H9 (cell line): ENCODE data around the gene KIF1A. TPM values are rescaled to one million over a fixed set of nuclear protein-coding genes. Genes with fewer than 3 reads are reported as not detected.

Experiments used
- DNase-seq: peaks from one replicate; pipeline ENCODE4 v3.0.0-alpha.2; 2017
- H2AFZ ChIP-seq: one replicate; pipeline ENCODE4 v1.6.1; 2013; ENCODE audit warnings: mild to moderate bottlenecking, low read length, control low read depth, moderate library complexity
- H2AK5ac ChIP-seq: 2 replicates; pipeline ENCODE4 v1.6.1; 2013; ENCODE audit warnings: low read length, control low read depth, mixed read lengths; ENCODE audit not compliant: insufficient read length
- H2BK120ac ChIP-seq: one replicate; pipeline ENCODE4 v1.6.1; 2013; ENCODE audit warnings: low read depth, mild to moderate bottlenecking, low read length, control low read depth, inconsistent platforms; ENCODE audit not compliant: poor library complexity, severe bottlenecking
- H2BK12ac ChIP-seq: 2 replicates; pipeline ENCODE4 v1.6.1; 2013; ENCODE audit warnings: low read length, control low read depth, mixed read lengths, low read depth; ENCODE audit not compliant: insufficient read length
- H2BK15ac ChIP-seq: 2 replicates; pipeline ENCODE4 v1.6.1; 2013; ENCODE audit warnings: low read depth, low read length, control low read depth
- H2BK20ac ChIP-seq: one replicate; pipeline ENCODE4 v1.6.1; 2013; ENCODE audit warnings: low read depth, mild to moderate bottlenecking, low read length, control low read depth, inconsistent platforms; ENCODE audit not compliant: poor library complexity, severe bottlenecking
- H2BK5ac ChIP-seq: 2 replicates; pipeline ENCODE4 v1.6.1; 2013; ENCODE audit warnings: low read length, control low read depth, mixed read lengths; ENCODE audit not compliant: insufficient read length
- H3K14ac ChIP-seq: 2 replicates; pipeline ENCODE4 v1.6.1; 2013; ENCODE audit warnings: low read length, control low read depth; ENCODE audit not compliant: insufficient read depth
- H3K18ac ChIP-seq: 2 replicates; pipeline ENCODE4 v1.6.1; 2013; ENCODE audit warnings: low read depth, mild to moderate bottlenecking, mixed read lengths, low read length, control low read depth; ENCODE audit not compliant: insufficient read length
- H3K23ac ChIP-seq: 2 replicates; pipeline ENCODE4 v1.6.1; 2013; ENCODE audit warnings: low read length, control low read depth, mixed read lengths, low read depth; ENCODE audit not compliant: insufficient read length
- H3K23me2 ChIP-seq: 2 replicates; pipeline ENCODE4 v1.6.1; 2013; ENCODE audit warnings: low read depth, mild to moderate bottlenecking, mixed read lengths, low read length, control low read depth; ENCODE audit not compliant: insufficient read length, poor library complexity, severe bottlenecking
- H3K27ac ChIP-seq: 2 replicates; pipeline ENCODE4 v1.5.1; 2013; ENCODE audit warnings: low read length, control low read depth, mixed read lengths, low read depth; ENCODE audit not compliant: insufficient read length
- H3K27me3 ChIP-seq: 2 replicates; pipeline ENCODE4 v1.6.1; 2013; ENCODE audit warnings: low read length, control low read depth, inconsistent platforms; ENCODE audit not compliant: insufficient read depth
- H3K4ac ChIP-seq: 2 replicates; pipeline ENCODE4 v1.6.1; 2013; ENCODE audit warnings: low read depth, mild to moderate bottlenecking, control low read depth, inconsistent platforms, low read length, moderate library complexity
- H3K4me1 ChIP-seq: 2 replicates; pipeline ENCODE4 v1.6.1; 2013; ENCODE audit warnings: low read length, control low read depth, inconsistent platforms; ENCODE audit not compliant: insufficient read depth
- H3K4me2 ChIP-seq: 2 replicates; pipeline ENCODE4 v1.6.1; 2013; ENCODE audit warnings: low read length, control low read depth, mixed read lengths; ENCODE audit not compliant: insufficient read length, insufficient read depth
- H3K56ac ChIP-seq: 2 replicates; pipeline ENCODE4 v1.6.1; 2013; ENCODE audit warnings: low read depth, mild to moderate bottlenecking, mixed read lengths, low read length, control low read depth; ENCODE audit not compliant: insufficient read length
- H3K79me1 ChIP-seq: 2 replicates; pipeline ENCODE4 v1.6.1; 2013; ENCODE audit warnings: low read depth, mild to moderate bottlenecking, moderate library complexity, low read length, control low read depth, inconsistent platforms; ENCODE audit not compliant: insufficient read depth, poor library complexity, severe bottlenecking
- H3K79me2 ChIP-seq: 2 replicates; pipeline ENCODE4 v1.6.1; 2013; ENCODE audit warnings: low read length, control low read depth, inconsistent platforms; ENCODE audit not compliant: insufficient read depth
- H3K9ac ChIP-seq: 2 replicates; pipeline ENCODE4 v1.6.1; 2013; ENCODE audit warnings: low read length, control low read depth, mixed read lengths; ENCODE audit not compliant: insufficient read length; ENCODE audit errors: extremely low read depth
- H3K9me3 ChIP-seq: one replicate; pipeline ENCODE4 v1.6.1; 2013; ENCODE audit warnings: low read depth, low read length, inconsistent platforms; ENCODE audit not compliant: control insufficient read depth
- H3T11ph ChIP-seq: one replicate; pipeline ENCODE4 v1.6.1; 2013; ENCODE audit warnings: mild to moderate bottlenecking, low read length, control low read depth, inconsistent platforms
- H4K20me1 ChIP-seq: one replicate; pipeline ENCODE4 v1.6.1; 2013; ENCODE audit not compliant: control insufficient read depth, insufficient read length, insufficient read depth
- H4K5ac ChIP-seq: 2 replicates; pipeline ENCODE4 v1.6.1; 2013; ENCODE audit warnings: low read depth, mild to moderate bottlenecking, mixed read lengths, low read length, control low read depth; ENCODE audit not compliant: insufficient read length
- H4K8ac ChIP-seq: replicated peaks from 2 replicates; pipeline ENCODE4 v1.6.1; 2013; ENCODE audit warnings: low read length, control low read depth, mixed read lengths, low read depth; ENCODE audit not compliant: insufficient read length
- H4K91ac ChIP-seq: 2 replicates; pipeline ENCODE4 v1.6.1; 2013; ENCODE audit warnings: low read depth, mild to moderate bottlenecking, moderate library complexity, mixed read lengths, low read length, control low read depth; ENCODE audit not compliant: insufficient read length
- H3K27ac Mint-ChIP-seq, 3 experiments: 2 replicates in 2 of 3; 3 replicates in 1 of 3; pipeline ENCODE4 v1.8.0; 2020 to 2021; ENCODE audit warnings: mixed read lengths in 3 of 3, mild to moderate bottlenecking in 1 of 3, moderate library complexity in 1 of 3
- H3K27me3 Mint-ChIP-seq: 2 replicates; pipeline ENCODE4 v1.8.0; 2021; ENCODE audit warnings: low read depth, mild to moderate bottlenecking, moderate library complexity, mixed read lengths
- H3K36me3 Mint-ChIP-seq, 3 experiments: 2 replicates in 2 of 3; 3 replicates in 1 of 3; pipeline ENCODE4 v1.8.0; 2020 to 2021; ENCODE audit warnings: low read depth in 3 of 3, mixed read lengths in 3 of 3; ENCODE audit not compliant: insufficient read depth in 1 of 3
- H3K4me1 Mint-ChIP-seq, 2 experiments: 2 replicates each; pipeline ENCODE4 v1.8.0; 2020; ENCODE audit warnings: mixed read lengths in 2 of 2
- H3K4me3 Mint-ChIP-seq, 2 experiments: 2 replicates in 1 of 2; 3 replicates in 1 of 2; pipeline ENCODE4 v1.8.0; 2020 to 2021; ENCODE audit warnings: mild to moderate bottlenecking in 2 of 2, mixed read lengths in 2 of 2, moderate library complexity in 1 of 2
- H3K9me3 Mint-ChIP-seq, 2 experiments: 2 replicates in 1 of 2; 3 replicates in 1 of 2; pipeline ENCODE4 v1.8.0; 2020; ENCODE audit warnings: mild to moderate bottlenecking in 2 of 2, mixed read lengths in 2 of 2, moderate library complexity in 1 of 2
- CTCF ChIP-seq: fragments of 200-600 bp; sonication (generic); conservative IDR thresholded peaks from 3 replicates; pipeline ENCODE4 v1.8.0; 2021; ENCODE audit warnings: antibody characterized with exemption, mild to moderate bottlenecking
- WGBS: extraction: QIAGEN DNeasy Blood & Tissue Kit; methylation state at CpG from one replicate; pipeline ENCODE4 v1.1.7; 2013; ENCODE audit warnings: missing lambda C conversion rate, low lambda C conversion rate, mixed read lengths; ENCODE audit not compliant: insufficient read length; ENCODE audit errors: extremely low coverage; 5-methylcytosine and 5-hydroxymethylcytosine counted together
- total RNA-seq: library from RNA; stranded (reverse); gene quantifications from 2 replicates; pipeline ENCODE4 v1.2.1, GENCODE V29; 2021

Gene KIF1A
- total RNA-seq, 1 experiment from 2014 or later: 204 TPM

DNA sequence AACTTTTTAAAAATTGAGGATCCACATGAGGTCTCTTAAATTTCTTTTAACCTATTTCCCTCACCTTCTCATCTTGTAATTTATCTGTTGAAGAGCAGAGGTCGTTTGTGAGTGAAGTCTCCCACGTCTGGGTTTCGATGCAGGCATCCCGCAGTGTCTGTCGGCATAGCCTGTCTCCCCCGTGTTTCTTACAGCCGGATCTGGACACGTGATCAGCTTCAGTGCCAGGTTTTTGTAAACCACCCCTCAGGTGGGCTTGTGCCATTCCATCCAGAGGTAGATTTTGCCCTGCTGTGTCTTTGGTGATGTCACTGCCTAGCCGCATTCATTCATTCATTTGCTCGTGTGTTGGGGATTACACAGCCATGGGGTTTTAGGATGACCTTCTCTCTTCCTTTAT is 112.2 kb downstream of the KIF1A start:
- H3K4ac ChIP-seq: no peak overlapping the region
- Mint-ChIP-seq H3K27me3 (peaks cover 12% of the 10 kb centered on the region), H3K27ac (no peak overlapping the region), H3K4me1 (peaks cover 0 to 10% of the 10 kb centered on the region in 2 experiments; a peak in 3 of 4 replicates), H3K36me3 (no peaks in the 10 kb centered on the region), H3K4me3 (no peak overlapping the region), H3K9me3 (no peaks in the 10 kb centered on the region; a peak in 2 of 5 replicates)
- no peak overlapping the region for H2BK120ac ChIP-seq
- H2AK5ac ChIP-seq: no peak overlapping the region
- H3K79me1 ChIP-seq: no peaks in the 10 kb centered on the region
- H4K8ac ChIP-seq: no peak overlapping the region
- no peak overlapping the region for H2BK12ac ChIP-seq
- H3K4me2 ChIP-seq: no peak overlapping the region
- H2BK20ac ChIP-seq: no peak overlapping the region
- H2BK5ac ChIP-seq: no peak overlapping the region
- H3K9ac ChIP-seq: no peak overlapping the region
- no peak overlapping the region for H3T11ph ChIP-seq
- DNase-seq: no peak
- no CpG with 5 or more reads among the region's 10 CpGs for WGBS
- no peak for TF ChIP-seq CTCF
- H3K56ac ChIP-seq: no peak overlapping the region
- H2AFZ ChIP-seq: no peak overlapping the region
- H3K14ac ChIP-seq: no peak overlapping the region
- H4K20me1 ChIP-seq: no peaks in the 10 kb centered on the region
- H3K23me2 ChIP-seq: no peaks in the 10 kb centered on the region
- H4K91ac ChIP-seq: no peak overlapping the region
- H3K9me3 ChIP-seq: no peaks in the 10 kb centered on the region
- no peaks in the 10 kb centered on the region for H3K4me1 ChIP-seq
- H3K27ac ChIP-seq: no peak overlapping the region
- H2BK15ac ChIP-seq: no peak overlapping the region
- H3K27me3 ChIP-seq: no peaks in the 10 kb centered on the region
- H3K23ac ChIP-seq: no peak overlapping the region
- H4K5ac ChIP-seq: no peak overlapping the region
- no peak overlapping the region for H3K18ac ChIP-seq
- H3K79me2 ChIP-seq: no peaks in the 10 kb centered on the region
